Activated T-helper 17 cell treated with anti-CD3 and anti-CD28 coated beads, Interleukin-2, amount 50 U/mL, for 72 hours (primary cell): Measurements from ENCODE around the gene FIBCD1. TPM values are rescaled to one million over a fixed set of nuclear protein-coding genes. Genes with fewer than 3 reads are reported as not detected.

ENCODE experiments used
- ATAC-seq: fragments of 150-1000 bp; cut with Tn5 transposase; replicated peaks from 2 replicates; pipeline ENCODE4 v1.10.0; 2021; ENCODE audit warnings: mild to moderate bottlenecking, moderate library complexity
- H3K27ac Mint-ChIP-seq: one replicate; pipeline ENCODE4 v1.8.0; 2022; ENCODE audit warnings: mixed read lengths
- H3K27me3 Mint-ChIP-seq: one replicate; pipeline ENCODE4 v1.8.0; 2022; ENCODE audit warnings: mixed read lengths
- H3K36me3 Mint-ChIP-seq: one replicate; pipeline ENCODE4 v1.8.0; 2022; ENCODE audit warnings: low read depth, mild to moderate bottlenecking, mixed read lengths
- H3K4me1 Mint-ChIP-seq: one replicate; pipeline ENCODE4 v1.8.0; 2022; ENCODE audit warnings: mixed read lengths
- H3K4me3 Mint-ChIP-seq: one replicate; pipeline ENCODE4 v1.8.0; 2022; ENCODE audit warnings: mild to moderate bottlenecking, mixed read lengths
- H3K9me3 Mint-ChIP-seq: one replicate; pipeline ENCODE4 v1.8.0; 2022; ENCODE audit warnings: mixed read lengths
- total RNA-seq, 2 donors: library from RNA; stranded (reverse); gene quantifications; one replicate each; pipeline ENCODE4 v1.2.3, GENCODE V29; 2022

The FIBCD1 gene
- total RNA-seq, 2 donors from 2014 or later: not detected

DNA sequence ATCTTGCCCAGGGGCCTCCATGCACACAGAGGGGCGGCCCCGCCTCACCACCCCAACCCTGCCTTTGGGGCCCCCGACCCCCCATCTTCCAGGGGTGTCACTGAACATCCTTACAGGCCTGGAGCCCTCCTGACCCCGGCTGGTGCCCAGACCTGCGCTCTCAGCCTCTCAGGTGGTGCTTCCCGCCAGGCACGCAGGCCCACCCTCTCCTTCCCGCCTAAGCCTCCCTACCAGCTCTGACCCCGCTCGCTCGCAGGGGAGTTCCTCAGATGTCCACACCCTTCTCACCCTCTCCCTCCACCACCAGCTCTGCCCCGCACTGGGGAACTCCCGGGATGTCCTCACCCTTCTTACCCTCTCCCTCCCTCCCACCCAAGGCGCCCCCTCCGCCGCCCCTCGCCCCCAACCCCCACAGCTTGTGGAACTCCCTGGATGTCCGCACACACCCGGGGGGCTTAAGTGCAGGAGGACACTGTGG is 30.1 kb downstream of the FIBCD1 start:
- Mint-ChIP-seq H3K4me3 (no peak overlapping the region), H3K9me3 (no peaks in the 10 kb centered on the region), H3K4me1 (no peaks in the 10 kb centered on the region), H3K27me3 (peaks cover 4% of the 10 kb centered on the region), H3K36me3 (no peaks in the 10 kb centered on the region), H3K27ac (no peak overlapping the region)
- no peak for ATAC-seq

DNA sequence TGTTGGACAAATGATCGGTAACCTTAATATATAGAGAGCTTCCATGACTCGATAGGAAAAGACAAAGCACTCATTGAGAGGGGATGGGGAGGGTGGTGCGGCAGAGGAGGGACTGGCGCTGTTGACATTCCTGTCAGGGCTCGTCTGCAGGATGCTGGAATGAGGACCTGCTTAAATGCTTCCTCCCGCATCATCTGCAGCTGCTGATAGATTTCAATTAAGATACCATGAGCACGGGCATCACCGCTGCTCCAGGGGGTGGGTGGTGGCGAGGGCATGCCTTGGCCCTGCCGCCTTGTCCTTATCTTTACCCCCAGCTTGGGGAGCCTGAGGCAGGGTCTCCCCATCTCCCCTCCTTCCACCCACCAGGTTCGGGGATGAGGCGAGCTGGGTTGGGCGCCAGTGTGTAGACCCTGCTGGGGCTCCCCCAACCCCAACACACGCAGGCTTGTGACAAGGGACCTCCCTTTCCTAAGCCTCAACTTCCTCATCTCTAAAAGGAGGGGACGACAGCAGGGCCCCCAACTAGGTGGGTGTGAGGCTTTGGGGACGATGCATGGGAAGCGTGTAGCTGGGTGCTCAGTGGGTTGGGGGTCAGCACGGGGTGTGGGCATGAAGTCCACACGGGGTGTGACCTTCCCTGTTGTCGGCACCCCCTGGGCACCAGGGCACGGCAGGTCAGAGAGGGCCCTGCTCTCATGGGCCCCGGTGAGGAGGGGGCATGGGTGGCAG is 30.7 kb downstream of the FIBCD1 start:
- Mint-ChIP-seq H3K27ac (no peak overlapping the region), H3K27me3 (peaks cover 4% of the 10 kb centered on the region), H3K9me3 (no peaks in the 10 kb centered on the region), H3K4me1 (no peaks in the 10 kb centered on the region), H3K4me3 (no peak overlapping the region), H3K36me3 (no peaks in the 10 kb centered on the region)
- no peak for ATAC-seq

DNA sequence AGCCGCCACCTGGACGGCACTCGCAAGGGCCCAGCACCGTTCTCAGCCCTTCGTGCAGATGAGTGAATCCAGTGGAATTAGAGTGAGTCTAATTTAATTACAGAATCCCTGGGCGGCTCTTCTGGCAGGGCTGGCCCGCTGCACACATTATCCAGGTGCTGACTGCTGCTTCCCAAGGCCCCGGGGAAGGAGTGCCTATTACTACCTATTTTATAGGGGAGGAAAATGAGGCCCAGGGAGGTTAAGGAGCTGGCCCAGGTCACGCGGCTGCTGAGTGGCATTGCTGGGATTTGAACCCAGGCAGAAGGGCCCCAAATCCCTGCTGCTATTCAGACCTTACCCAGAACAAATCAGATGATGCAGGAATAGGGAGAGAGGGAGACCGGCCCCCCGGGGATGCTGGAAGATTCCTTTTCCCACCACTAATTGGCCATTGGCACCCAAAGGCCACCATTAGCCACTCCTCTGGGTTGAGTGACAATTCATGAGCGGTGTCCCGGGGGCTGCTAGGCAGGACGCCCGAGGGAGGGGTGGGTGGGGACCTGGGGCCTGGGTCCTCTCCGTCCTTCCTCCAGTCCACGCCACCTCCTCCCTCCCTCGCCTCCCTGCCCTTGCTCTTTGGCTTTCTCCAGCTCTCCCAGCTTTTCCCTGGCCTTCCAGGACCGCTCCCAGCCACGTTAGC is 32.2 kb downstream of the FIBCD1 start:
- peaks cover 4% of the 10 kb centered on the region for H3K27me3 Mint-ChIP-seq
- H3K27ac Mint-ChIP-seq: no peak overlapping the region
- H3K9me3 Mint-ChIP-seq: no peaks in the 10 kb centered on the region
- no peak overlapping the region for H3K4me3 Mint-ChIP-seq
- no peaks in the 10 kb centered on the region for H3K4me1 Mint-ChIP-seq
- no peaks in the 10 kb centered on the region for H3K36me3 Mint-ChIP-seq
- ATAC-seq: no peak

DNA sequence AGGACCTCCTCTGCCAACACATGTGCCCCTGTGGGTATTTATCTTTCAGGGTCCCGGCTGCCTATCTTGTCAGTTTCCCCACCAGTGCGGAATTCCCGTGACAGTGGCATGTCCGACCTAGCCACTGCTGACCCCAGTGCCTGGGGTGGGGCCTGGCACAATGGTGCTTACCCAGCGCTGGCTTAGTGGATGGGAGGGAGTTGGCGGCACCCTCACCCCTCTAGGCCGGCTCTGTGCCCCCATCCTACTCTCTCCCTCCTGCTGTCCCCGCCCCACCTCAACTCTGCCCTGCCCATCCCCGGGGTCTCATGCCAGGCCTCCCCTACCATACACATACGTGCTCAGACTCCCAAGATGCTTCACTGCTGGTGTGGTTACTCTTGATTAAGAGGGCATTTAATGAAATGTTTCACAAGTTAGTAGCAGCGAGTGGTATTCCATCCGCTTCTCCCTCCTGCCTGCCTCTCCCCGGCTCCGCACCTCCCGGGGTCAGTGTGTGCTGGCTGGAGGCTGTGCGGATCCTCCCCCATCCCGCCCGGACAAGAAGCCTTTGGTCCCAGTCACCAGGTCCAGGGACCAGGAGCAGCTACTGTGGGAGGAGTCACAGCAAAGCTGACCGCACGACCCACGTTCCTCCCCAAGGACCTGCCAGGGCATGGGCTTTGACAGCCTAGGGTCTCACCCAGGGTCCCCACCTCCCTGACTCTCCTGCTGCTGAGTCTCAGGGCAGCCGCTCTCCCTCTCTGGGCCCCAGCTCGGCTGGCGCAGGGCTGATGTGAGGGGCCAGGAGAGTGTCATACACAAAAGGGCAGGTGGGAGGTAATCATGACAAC is 32.9 kb downstream of the FIBCD1 start:
- ATAC-seq: no peak
- no peak overlapping the region for H3K4me3 Mint-ChIP-seq

DNA sequence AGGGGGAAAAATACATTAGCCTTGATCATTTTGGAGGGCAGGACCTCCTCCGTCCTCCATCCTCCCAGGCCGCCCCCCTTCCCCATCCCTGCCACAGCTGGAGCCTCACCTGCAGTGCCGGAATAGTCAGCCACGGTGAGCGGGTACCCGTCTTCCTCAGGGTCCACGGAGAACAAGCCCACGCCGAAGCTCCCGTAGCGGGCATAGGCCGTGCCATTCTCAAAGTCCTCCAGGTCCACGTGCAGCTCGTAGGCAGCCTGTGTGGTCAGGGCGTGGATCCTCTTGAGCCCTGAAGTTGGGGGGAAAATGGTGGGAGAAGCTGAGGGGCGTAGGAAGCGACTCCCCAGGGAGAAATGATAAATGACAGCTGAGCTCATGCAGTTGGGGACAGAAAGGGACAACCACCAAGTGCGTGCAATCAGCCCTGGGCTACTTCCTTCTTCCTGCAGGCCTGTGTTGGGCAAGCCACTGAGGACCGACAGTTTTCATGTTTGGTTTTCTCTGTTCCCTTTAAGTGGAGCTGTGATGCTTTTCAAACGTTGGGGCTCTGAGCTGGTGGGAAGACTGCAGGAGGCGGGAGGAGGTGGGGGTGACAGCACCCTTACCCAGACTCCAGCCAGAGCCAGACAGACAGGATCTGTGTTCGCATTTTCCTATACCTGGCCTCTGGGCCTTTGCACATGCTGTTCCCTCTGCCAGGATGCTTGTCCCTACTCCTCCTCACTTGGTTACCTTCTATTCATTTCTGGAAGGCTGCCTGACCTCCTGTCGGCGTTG is 33.7 kb downstream of the FIBCD1 start:
- peaks cover 4% of the 10 kb centered on the region for H3K27me3 Mint-ChIP-seq
- H3K4me3 Mint-ChIP-seq: no peak overlapping the region
- H3K9me3 Mint-ChIP-seq: no peaks in the 10 kb centered on the region
- no peaks in the 10 kb centered on the region for H3K36me3 Mint-ChIP-seq
- ATAC-seq: no peak
- H3K4me1 Mint-ChIP-seq: no peaks in the 10 kb centered on the region
- H3K27ac Mint-ChIP-seq: no peak overlapping the region

More for the DNA sequence above, 32.9 kb downstream of the FIBCD1 start:
- H3K9me3 Mint-ChIP-seq: no peaks in the 10 kb centered on the region
- peaks cover 4% of the 10 kb centered on the region for H3K27me3 Mint-ChIP-seq
- H3K27ac Mint-ChIP-seq: no peak overlapping the region
- H3K36me3 Mint-ChIP-seq: no peaks in the 10 kb centered on the region
- no peaks in the 10 kb centered on the region for H3K4me1 Mint-ChIP-seq

DNA sequence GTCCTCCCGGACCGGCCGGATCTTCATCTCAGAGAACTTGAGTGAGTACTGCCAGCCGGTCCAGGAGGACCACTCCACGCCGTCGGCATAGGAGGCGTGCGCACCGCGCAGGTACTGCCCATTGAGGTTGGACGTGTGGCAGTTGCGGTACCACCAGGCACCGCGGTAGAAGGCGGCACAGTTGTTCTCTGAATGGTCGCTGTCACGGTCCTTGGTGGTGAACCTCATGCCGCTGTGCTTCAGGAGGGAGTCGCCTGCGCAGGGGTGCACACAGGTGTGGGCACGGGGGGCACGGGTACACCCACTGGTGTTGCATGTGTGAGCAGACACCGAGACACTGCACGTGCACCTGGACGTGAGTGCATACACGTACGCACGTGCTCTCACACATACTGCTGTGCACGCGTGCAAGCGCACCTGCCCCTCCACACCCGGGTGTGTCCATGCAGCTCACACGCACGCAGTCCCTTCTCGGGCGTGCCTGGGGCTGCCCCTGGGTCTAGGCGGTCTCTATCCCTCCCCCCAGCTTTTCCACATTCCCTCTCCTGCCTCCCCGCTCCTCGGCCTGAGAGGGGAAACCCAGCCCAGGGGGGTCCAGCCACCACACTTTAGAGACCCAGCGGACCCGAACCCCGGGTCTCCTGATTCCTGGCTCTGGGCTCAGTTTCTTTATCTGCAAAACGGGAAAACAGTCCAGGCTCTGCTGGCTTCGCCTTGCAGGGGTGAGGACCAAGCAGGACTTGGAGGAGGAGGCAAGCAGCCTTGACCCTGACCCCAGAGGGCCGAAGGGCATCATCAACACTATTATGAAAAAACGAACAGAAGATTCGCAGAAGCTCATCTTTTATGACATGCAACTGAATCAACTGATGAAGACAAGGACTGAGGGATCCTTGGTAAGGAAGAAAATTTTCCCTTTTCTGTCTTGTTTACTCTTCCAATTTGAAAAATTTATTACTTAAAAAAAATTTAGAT is 34.7 kb downstream of the FIBCD1 start:
- H3K27me3 Mint-ChIP-seq: peaks cover 4% of the 10 kb centered on the region
- H3K9me3 Mint-ChIP-seq: no peaks in the 10 kb centered on the region
- no peak overlapping the region for H3K27ac Mint-ChIP-seq
- ATAC-seq: no peak
- H3K4me3 Mint-ChIP-seq: no peak overlapping the region
- H3K36me3 Mint-ChIP-seq: no peaks in the 10 kb centered on the region
- H3K4me1 Mint-ChIP-seq: no peaks in the 10 kb centered on the region

DNA sequence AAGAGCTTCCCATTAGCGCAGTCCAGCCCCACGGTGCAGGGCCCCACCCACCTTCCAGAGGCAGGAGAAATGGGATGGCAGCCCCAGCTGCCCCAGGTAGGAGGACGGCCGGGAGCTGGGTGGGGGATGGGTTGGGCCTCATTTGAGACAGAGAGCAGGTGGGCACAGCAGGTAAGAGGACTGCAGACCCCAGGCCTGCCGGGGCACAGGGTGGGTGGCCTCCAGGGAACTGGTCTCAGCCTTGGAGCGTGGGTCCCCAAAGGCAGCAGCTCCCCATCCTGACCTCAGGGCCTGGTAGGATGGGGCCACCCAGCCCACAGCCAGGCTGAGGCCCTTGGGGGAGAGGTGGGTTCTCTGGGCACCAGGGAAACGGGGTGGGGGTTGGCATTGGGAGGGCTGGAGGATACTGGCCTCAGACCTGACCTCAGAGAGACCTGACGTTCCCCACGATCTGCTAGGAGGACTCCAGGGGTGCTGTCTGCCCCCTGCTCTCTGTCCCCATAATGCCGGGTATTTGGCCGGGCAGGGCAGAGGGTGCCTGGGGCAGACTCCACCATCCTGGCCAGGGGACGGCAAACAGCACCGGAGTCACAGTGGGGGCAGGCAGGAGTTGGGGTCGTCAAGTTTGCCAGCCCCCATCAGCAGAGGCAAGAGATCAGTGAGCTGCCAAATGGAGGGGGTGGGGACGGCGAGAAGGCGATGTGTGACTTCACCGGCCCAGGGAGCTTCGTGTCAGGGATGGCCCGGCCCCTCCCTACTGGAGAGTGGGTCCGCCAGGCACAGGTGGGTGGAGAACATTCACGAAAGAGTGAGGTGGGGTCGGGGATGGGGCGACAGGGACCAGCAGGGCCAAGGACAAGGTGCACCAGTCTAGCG is 35.6 kb downstream of the FIBCD1 start:
- H3K27ac Mint-ChIP-seq: no peak overlapping the region
- H3K4me1 Mint-ChIP-seq: no peaks in the 10 kb centered on the region
- H3K9me3 Mint-ChIP-seq: no peaks in the 10 kb centered on the region
- peaks cover 4% of the 10 kb centered on the region for H3K27me3 Mint-ChIP-seq
- ATAC-seq: no peak
- no peaks in the 10 kb centered on the region for H3K36me3 Mint-ChIP-seq
- H3K4me3 Mint-ChIP-seq: no peak overlapping the region

DNA sequence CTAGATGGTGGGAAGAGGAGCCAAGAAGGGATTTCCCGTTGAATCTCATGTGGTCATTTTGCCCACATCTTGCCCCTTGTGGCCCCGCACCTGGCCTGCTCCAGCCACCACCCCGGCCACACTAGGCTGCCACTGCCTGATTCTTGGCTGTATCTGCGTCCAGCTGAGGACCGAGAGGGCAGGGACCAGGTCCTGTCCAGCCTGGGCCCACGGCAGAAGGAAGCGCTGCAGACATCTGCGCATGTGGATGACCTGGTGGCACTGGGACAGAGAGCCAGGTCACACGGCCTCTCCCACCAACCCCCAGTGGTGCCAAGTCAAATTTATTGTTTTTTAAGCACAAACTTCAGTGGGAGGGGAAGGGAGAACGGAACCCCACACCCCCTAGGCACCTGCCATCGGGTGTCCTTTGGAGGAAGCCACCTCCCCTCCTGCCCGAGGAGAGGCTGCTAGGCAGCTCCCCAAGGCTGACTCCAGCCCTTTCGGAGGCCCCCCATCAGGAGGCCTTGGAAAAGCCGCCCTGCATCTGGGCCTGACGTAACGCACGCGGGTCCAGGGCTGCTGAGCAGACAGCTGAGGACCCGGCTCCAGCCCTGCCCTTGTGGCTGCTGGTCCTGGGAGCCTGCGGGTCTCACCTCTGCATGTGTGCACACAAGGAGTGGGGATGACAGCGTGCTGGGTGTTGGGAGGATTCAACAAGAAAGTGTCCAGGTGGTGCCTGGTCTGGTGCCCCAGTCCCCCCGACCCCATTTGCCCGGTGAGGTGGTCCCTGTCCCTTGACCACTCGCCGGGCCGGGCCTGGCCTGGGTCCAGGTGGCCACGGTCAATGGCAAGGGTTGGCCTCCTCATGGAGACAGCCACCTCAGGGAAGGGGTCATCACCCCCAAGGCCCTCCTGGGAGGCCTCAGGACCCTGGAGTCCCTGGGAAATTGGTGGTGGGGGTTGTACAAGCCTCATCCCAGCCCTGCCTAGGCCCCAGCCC is 36.6 kb downstream of the FIBCD1 start:
- no peaks in the 10 kb centered on the region for H3K36me3 Mint-ChIP-seq
- no peaks in the 10 kb centered on the region for H3K27me3 Mint-ChIP-seq
- no peak overlapping the region for H3K27ac Mint-ChIP-seq
- ATAC-seq: no peak
- H3K9me3 Mint-ChIP-seq: no peaks in the 10 kb centered on the region
- no peaks in the 10 kb centered on the region for H3K4me1 Mint-ChIP-seq
- no peak overlapping the region for H3K4me3 Mint-ChIP-seq

DNA sequence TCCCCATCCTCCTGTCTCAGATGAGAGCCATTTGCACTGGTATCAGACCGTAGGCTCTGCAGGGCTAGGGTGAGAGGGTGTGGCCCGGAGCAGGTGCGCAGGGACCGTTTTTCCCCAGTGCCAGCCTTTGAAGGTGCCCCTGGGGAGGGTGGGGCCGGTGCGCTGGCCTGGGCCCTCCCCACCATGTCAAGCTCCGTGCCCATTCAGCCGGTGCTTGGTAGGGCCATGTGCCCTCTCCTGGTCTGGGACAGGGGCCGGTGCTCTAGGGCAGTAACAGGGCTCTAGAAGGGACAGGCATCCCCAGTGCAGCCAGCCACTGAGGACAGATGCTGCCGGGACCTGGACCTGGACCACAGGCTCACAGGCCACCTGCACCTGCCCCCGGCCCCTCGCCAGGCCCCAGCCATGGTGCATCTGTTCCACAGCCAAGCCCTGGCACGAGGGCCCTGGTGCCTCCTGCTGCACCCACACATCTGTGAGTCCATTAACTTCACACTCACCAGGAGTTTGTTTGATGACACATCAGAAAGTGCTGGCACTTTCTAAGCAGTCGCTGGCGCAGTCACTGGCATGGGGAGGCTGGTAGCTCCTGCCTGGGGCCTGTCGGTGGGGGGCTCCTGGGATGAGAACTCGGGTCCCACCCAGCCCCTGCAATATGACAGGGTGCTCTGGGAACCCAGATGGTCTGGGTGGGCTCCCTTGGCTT is 37.4 kb downstream of the FIBCD1 start:
- H3K27me3 Mint-ChIP-seq: no peaks in the 10 kb centered on the region
- H3K4me3 Mint-ChIP-seq: no peak overlapping the region
- no peaks in the 10 kb centered on the region for H3K9me3 Mint-ChIP-seq
- no peak for ATAC-seq
- H3K27ac Mint-ChIP-seq: no peak overlapping the region
- no peaks in the 10 kb centered on the region for H3K36me3 Mint-ChIP-seq
- no peaks in the 10 kb centered on the region for H3K4me1 Mint-ChIP-seq

DNA sequence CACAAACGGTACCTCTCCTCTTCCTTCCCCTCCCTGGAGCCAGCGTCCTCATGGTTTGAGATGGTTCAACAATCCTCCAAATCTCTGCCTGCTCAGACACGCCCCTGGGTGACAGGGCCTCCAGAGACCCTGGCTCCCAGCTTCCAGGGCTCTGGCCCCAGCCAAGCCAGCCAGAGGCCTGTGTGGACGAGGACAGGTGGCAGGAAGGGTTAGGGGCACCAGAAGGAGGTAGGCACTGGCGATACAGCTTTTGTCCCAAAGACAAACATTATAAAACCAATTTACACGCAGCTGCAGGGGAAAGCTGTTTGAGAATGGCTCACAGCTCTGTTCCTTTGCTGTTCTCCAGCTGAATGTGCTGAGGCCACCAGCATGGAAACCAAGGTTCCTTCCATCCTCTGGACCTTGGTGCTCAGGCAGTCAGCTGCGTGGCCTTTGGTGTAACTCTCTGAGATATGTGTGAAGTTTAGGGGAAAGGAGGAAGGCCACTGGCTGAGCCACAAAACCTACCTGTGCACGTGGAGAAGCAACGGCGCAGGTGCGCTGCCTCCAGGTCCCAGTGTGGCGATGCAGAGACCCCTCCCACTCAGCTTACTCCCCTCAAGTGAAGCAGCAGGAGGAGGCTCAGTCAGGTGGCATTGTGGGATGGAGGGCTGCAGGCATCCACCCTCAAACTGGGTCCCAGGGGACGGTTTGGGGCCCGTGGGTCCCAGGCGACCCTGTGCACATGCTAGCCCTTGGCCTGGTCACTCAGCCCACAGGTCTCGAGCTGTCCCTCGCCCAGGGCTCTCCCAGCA is 38.1 kb downstream of the FIBCD1 start:
- no peaks in the 10 kb centered on the region for H3K36me3 Mint-ChIP-seq
- H3K9me3 Mint-ChIP-seq: no peaks in the 10 kb centered on the region
- no peaks in the 10 kb centered on the region for H3K4me1 Mint-ChIP-seq
- H3K27me3 Mint-ChIP-seq: no peaks in the 10 kb centered on the region
- no peak overlapping the region for H3K27ac Mint-ChIP-seq
- ATAC-seq: no peak
- H3K4me3 Mint-ChIP-seq: no peak overlapping the region
